Measurements from ENCODE around the gene KNL1.
"Not testable (repeated sequence)": the region's sequence is repeated elsewhere in the genome, so short reads cannot be mapped to it uniquely, and the experiment has no call there.

The KNL1 gene, protein sequence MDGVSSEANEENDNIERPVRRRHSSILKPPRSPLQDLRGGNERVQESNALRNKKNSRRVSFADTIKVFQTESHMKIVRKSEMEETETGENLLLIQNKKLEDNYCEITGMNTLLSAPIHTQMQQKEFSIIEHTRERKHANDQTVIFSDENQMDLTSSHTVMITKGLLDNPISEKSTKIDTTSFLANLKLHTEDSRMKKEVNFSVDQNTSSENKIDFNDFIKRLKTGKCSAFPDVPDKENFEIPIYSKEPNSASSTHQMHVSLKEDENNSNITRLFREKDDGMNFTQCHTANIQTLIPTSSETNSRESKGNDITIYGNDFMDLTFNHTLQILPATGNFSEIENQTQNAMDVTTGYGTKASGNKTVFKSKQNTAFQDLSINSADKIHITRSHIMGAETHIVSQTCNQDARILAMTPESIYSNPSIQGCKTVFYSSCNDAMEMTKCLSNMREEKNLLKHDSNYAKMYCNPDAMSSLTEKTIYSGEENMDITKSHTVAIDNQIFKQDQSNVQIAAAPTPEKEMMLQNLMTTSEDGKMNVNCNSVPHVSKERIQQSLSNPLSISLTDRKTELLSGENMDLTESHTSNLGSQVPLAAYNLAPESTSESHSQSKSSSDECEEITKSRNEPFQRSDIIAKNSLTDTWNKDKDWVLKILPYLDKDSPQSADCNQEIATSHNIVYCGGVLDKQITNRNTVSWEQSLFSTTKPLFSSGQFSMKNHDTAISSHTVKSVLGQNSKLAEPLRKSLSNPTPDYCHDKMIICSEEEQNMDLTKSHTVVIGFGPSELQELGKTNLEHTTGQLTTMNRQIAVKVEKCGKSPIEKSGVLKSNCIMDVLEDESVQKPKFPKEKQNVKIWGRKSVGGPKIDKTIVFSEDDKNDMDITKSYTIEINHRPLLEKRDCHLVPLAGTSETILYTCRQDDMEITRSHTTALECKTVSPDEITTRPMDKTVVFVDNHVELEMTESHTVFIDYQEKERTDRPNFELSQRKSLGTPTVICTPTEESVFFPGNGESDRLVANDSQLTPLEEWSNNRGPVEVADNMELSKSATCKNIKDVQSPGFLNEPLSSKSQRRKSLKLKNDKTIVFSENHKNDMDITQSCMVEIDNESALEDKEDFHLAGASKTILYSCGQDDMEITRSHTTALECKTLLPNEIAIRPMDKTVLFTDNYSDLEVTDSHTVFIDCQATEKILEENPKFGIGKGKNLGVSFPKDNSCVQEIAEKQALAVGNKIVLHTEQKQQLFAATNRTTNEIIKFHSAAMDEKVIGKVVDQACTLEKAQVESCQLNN (N-terminal part only)

DNA sequence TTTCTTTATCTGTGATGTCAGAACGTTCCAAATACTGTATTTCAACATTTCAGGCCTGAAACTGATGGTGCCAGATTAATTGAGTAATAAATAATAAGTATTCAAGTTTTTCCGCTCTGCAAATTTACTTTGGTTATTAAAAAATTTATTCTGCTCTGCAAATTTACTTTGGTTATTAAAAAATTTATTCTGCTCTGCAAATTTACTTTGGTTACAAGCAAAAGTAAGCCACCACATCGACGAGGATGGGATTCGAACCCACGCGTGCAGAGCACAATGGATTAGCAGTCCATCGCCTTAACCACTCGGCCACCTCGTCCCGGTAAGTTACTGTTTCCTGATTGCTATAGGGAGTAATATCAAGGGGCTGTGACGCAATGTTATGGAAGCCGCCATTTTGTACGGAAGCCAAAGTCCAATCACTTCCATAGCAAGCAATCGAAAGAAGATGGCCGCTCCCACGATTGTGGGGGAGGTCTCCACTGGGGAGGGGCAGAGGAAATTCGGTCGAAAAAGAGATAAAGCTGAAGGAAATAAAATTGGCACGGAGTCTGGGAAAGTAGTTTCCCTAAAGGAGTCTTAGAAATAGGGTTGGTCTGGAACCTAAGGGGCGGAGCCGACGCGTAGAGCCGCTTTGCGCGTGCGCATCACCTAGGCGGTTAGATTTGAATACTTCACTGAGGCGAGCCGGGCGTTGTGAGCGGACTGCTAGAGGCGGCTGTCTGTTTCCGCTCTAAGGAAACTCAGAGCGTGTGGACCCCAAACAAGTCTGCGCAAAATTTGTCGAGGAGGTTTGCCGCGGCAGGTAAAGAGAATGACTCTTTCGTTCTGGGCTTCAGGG lies at the start of gene KNL1:
Gene KNL1 (plus strand): TSS at position 662 of the 841 bp plus-strand sequence. CDS start 8,683 bp downstream, outside the sequence.
- peak; percentile 91 for DNase-seq (ENCODE audit: low spot score)

DNA sequence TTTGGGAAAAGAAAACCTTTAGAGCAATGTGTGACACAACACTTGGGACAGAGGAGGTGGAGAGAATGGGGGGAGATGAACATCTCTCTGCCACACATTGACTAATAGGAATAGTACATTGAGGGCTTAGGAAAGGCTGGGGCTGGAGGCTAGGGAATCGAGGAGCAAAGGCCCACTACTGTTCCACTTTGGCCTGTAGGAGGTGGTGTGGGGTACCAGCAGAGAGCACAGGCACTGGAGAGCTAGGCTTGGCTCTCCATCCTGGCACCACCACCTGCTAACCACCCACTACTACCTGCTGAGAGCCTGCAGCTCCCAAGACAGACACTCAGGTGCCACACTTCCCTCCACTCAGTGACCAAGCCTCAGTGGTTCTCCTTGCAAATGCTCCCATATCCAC lies 48.6 kb upstream of the KNL1 start:
- DNase-seq (ENCODE audit: low spot score): no peak

DNA sequence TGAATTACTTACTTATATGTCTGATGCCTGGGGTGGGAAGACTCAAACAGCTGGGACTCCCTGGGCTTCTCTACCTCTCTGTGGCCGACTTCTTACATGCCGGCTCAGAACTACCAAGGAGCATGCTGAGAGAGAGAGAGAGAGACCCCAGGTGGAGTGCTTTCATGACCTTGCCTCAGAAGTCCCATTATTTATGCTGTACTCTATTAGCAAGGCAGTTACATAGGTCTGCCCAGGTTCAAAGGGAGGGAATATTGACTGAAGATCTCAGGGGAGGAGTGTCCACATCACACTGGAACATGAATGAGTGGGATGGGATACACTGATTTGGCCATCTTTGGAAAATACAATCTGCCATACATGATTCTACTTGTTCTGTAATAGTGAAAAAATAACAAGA lies 45.4 kb upstream of the KNL1 start:
- DNase-seq (ENCODE audit: low spot score): no peak

DNA sequence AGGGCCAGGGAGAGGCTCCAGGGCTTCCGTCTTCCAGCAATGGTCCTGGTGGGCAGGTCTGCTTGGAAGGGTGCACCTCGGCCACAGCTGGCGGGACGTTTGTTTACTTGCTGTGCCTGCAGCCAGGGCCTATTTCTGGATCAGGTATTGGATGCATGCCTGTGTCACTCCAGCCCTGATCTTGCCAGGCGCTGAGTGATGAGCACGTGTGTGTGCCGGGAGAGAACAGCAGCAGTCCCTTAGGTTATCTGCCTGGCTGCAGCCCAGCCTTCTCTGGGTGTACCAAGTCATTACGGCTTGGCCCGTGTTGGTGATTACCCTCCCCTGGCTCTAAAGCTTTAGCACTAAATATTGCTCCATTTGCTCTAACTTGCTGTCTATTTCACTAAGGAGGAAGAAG lies 44.2 kb upstream of the KNL1 start:
- DNase-seq (ENCODE audit: low spot score): no peak

DNA sequence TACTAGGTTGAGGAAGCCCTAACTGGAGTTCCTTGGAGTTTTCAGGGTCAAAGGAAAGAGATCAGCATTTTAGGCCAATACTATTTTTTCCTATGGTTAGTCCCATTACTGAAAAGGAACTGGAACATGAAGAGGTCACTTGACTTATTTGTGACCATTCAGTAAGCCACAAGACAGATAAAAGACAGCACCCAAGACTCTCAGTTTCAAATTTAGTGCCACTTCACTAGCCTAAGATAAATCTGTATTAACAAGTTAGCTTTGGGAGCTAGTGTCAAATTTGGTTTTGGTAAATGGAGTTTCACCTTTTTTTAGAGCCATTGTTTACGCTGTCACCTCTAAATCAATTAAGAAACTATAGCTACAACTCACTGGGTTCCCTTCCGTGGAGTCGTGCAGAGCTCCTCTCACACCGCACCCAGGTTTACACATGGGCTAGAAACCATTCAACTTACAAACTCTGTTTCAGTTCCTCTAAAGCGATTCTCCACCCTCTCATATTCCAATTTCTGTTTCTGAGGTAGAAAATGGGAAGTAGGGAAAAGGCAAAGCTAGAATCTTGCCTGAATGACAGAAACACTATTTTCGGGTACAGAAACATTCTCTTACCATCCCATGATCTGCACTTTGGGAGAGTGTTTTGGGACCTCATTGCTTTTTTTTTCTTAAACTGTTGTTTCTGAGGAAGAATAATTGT lies 43.6 kb upstream of the KNL1 start:
- no peak for DNase-seq (ENCODE audit: low spot score)

DNA sequence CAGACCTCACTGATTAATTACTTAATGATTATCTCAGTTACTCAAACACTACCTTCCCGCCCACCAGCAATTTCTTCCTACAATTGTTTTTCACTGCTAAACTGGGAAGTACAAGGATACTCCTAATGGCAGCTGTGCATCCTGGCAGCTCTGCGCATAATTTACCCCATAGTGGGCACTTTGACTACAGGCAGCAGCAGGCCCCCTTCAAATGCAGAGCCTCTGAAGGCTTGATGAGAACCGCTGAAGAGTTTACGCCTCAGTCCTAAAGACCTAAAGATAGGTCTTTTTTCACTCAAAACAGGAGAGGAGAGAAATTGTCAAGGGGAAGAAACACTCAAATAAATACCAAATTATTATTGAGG lies 39.9 kb upstream of the KNL1 start:
- DNase-seq (ENCODE audit: low spot score): no peak

DNA sequence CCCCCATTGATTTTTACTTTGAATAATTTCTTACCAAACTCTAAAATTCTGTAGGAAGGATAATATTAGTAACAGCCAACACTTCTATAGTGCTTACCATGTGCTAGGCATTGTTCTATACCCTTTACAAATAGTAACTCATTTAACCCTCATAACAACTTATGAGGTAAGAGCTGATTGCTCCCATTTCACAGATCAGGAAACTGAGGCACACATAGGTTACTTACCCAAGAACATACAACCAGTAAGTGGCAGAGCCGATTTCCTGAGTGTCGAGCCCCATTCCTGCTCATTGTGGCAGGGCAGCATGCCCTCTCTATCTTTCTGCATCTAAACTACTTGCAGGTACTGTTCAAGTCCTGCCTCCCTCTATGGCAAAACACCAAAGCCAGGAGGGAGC lies 38.2 kb upstream of the KNL1 start:
- DNase-seq (ENCODE audit: low spot score): no peak

DNA sequence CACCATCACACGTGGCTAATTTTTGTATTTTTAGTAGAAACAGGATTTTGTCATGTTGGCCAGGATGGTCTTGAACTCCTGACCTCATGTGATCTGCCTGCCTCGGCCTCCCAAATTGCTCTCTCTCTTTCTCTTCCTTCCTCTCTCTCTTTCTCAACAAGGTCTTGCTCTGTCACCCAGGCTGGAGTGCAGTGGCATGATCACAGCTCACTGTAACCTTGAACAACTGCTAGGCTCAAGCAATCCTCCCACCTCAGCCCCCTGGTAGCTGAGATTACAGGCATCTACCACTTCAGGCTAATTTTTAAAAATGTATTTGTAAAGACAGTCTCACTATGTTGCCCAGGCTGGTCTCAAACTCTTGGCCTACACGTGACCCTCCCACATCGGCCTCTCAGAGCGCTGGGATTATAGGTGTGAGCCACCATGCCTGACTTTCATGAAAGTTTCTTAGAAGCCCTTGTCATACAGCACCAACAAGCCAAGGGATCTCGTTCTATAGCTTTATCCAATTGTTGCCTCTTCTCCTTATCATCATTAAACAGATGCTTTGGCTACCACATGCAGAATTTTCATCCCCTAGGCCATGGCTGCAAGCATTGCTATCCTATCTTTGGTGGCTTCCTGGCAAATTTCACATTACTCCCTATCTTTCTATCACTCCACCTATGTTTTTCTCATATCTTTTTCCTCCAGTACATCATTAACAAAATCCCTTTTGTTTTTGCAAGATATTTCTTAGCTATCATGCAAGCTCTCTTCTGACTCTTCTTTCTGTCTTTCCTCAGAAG lies 34.9 kb upstream of the KNL1 start:
- DNase-seq (ENCODE audit: low spot score): no peak

DNA sequence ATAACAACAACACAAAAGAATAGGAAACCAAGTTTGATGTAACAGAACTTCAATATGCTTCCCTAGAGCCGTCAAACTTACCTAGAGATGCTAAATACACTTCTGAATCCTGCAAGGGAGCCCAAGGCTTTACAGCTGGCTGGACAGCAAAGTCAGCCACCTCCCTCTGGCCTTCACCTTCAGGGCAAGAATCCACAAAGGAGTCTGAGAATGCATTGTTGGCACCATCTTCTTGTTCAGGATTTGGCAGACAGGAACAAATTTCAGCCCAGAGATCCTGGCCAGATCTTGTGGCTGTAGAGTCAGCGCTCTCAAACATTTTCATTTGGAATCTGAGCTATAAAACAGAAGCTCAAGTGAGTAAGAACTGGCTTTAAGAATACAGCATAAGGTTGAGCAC lies 31.4 kb upstream of the KNL1 start:
- DNase-seq (ENCODE audit: low spot score): no peak

DNA sequence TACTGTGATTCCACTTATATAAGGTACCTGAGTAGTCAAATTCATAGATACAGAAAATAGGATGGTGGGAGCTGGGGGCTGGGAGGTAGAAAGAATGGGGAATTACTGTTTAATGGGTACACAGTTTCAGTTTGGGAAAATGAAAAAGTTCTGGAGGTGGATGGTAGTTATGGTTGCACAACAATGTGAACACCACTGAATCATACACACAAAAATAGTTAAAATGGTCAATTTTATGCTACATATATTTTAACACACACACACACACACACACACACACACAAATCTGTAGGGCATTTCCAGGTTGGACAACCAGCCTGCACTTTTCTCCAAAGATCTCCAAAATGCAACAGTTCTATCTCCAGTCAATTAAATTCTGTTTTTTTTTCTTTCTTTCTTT lies 30.6 kb upstream of the KNL1 start:
- no peak for DNase-seq (ENCODE audit: low spot score)

DNA sequence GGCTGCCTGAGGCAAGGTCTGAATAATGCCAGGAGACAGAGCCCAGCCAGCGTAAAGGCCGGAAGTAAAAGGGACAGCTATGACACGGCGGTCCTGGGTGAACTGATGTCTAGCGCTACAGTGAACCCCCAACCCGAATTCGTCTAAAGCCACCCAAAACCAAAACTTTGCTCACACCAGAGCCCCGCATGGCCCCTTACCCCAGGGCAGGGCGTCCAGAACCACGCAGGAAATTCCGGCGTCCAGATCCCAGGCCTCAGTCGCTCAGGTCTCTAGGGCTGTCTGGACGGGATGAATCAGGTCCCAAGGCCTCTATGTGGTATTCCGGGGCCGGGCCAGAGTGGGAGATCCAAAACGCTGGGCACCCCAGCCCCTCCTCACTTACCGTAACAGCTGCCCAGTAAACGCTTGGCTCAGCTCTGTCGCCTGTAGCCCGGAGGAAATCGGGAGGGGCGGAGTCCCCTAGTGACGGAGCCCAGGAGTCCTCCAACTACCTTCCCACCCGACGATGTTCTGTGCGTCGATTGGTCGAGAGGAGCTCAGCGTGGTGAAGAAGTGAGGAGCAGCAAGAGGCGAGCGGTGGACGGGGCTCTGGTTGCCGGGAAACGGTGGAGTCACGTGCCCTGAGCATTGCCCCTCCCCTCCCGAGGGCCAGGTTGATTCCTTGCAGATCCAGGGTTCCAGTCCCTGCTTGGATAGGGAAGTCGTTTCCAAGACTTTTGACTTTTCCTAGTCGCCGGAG lies 29.3 kb upstream of the KNL1 start, which contains the start of gene CCDC32:
Gene CCDC32 (minus strand): TSS at position 452 of the 742 bp plus-strand sequence. CDS start 2,027 bp downstream, outside the sequence.
- DNase-seq (ENCODE audit: low spot score): peak; percentile 96

DNA sequence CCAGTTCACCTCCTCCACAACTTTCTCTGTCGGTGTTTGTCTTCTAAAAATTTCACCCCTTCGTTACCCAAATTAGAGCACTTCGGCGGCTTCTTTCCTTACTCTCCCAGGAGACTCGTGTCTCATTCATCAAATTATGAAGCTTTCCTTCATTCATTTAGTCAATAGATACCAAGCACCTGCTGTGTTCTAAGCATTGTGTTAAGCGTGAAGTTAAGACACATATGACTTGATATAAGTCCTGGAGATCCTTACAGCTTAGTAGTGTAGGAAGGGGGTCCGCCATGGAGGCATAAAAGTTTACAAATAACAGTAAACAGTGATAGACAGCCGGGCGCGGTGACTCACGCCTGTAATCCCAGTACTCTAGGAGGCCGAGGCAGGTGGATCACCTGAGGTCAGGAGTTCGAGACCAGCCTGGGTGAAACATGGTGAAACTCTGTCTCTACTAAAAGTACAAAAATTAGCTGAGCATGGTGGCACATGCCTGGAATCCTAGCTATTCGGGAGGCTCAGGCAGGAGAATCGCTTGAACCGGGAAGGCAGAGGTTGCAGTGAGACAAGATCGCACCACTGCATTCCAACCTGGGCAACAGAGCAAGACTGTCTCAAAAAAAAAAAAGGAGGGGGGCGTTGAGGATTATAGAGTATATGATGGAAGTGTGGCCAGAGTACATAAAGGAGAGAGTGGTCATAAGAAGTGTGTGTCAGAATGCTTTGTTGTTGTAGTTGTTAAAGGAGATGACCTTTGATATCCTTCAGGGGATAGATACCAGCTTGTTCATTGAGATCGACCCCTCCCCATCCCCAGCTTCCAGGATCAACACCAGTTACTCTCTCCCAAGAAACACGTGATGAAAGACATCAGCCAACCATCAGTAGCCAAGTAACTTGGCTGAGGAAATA lies 28.5 kb upstream of the KNL1 start:
- DNase-seq (ENCODE audit: low spot score): no peak

DNA sequence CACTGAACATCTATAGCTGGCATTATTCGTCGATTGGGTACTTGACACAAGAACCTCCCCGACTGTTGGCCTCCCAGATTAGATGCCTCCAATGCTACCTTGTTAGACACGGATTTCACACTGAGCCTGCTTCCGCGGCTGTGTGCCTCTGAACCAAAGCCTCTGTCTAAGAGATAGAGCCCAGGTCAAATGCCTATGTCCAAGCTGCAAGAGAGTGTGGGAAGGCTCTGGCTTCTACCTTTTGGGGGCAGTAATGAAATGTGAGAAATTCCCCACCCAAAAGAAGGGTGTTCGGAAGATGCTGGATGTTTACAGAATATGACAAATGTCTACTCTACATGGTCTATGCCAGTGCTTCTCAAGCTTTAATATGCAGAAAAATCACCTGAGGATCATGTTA lies 26.9 kb upstream of the KNL1 start:
- no peak for DNase-seq (ENCODE audit: low spot score)

DNA sequence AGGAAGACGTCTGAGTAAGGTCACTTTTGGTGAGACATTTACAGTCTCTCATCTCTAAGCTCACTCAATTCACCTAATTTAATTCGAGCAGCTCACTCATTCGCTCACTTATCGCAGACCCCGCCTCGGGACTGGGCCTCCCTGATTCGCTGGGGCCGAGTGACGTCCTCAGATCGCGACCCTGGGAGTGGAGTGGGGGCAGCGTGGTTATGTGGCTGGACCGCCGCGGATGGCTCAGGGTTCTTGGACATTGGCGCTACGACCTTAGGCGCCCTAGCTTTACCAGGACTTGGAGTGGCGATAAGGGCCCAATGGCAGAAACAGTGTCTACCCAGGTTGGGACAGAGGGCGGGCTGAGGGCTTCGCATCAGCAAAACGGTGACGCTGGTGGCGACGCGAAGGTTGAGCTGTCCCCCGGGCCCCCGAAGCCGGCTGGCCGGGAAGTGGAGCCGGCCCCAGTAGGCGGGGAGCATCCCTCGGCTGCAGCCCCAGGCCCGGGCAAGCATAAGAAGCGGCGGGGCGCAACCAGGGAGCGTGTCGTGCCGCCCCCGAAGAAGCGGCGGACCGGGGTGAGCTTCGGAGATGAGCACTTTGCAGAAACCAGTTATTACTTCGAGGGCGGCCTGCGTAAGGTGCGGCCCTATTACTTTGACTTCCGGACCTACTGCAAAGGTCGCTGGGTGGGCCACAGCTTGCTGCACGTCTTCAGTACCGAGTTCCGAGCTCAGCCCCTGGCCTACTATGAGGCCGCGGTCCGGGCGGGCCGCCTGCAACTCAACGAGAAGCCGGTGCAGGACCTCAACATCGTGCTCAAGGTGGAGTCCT lies 24.7 kb upstream of the KNL1 start, which contains the start of gene RPUSD2:
Gene RPUSD2 (plus strand): TSS at position 171 of the 825 bp plus-strand sequence. CDS start 39 bp downstream, at position 210.
- DNase-seq (ENCODE audit: low spot score): peak; percentile 66

DNA sequence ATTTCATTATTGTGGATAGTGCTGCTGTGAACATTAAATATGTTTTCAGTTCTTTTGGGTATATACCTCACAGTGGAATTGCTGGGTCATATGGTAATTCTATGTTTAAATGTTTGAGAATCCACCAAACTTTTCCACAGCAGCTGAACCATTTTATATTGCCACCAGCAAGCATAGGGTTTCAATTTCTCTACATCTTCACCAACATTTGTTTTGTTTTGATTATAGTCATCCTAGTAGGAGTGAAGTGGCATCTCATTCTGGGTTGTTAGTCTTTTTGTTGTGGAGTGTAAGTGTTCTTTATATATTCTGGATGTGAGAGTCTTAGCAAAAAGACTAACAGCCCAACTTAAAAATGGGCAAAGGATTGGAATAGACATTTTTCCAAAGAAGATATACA lies 18.9 kb upstream of the KNL1 start:
- no peak for DNase-seq (ENCODE audit: low spot score)

DNA sequence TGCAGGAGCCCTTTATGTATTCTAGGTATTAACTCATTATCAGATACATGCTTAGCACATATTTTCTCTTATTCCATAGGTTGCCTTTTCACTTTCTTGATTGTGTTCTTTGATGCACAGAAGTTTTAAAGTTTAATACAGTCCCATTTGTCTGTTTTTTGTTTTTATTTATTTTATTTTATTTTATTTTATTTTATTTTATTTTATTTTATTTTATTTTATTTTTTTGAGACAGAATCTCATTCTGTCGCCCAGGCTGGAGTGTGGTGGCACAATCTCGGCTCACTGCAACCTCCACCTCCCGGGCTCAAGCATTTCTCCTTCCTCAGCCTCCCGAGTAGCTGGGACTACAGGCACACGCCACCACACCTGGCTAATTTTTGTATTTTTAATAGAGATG lies 17.1 kb upstream of the KNL1 start:
- not testable (repeated sequence) for DNase-seq (ENCODE audit: low spot score)

DNA sequence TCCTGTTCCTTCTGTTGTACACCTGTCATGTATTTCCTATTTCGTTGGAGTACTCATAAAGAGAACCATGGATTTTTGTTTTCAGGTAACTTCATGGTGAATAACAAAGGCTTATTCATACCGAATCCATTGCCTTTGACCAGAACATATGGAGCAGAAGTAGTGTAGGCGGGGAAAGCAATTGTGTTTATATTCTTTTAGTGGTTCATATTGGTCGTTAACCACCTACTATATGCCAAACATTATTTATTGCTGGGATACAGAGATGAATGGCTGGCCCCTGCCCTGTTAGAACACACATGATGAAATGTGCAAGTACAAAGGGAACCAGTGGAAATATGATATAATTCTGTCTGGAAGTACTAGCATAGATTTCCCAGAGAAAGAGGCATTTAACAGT lies 15.2 kb upstream of the KNL1 start:
- DNase-seq (ENCODE audit: low spot score): no peak

All from COLO829 (cell line).